Measurements from ENCODE around the gene CLCNKA. TPM values are rescaled to one million over a fixed set of nuclear protein-coding genes. Genes with fewer than 3 reads are reported as not detected.
A peak's percentile ranks its signal among the peaks of the same experiment; 100 is the strongest.

The CLCNKA gene
- total RNA-seq, 1 donor, result not detected

DNA sequence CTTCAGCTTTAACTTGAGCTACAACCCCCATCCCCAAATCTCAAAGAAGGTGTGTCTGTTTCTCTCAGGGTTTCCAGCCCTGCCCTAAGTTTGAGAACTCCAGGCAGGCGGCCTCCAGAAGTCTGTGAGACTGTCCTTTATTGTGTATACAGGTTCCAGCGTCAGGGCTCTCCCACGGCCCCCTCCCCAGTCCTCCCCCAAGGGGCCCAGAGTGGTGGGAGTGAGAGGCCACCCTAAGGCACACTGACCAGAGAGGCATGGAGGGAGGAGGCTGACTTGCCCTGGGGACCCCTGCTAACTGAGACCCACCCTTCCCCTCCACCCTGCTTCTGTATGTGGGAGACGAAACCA is 8.0 kb upstream of the CLCNKA start:
- DNase-seq (ENCODE audit: low read depth), result no peak
- no peak overlapping the region for H3K4me3 ChIP-seq (ENCODE audit: low read depth, low read length)
- no peak for TF ChIP-seq CTCF (IDR thresholded peaks at IDR 0.05; ENCODE audit: insufficient read depth, low read depth, low read length)

- H3K4me3 ChIP-seq (ENCODE audit: low read depth, low read length), result no peak overlapping the region
- no peak for TF ChIP-seq CTCF (IDR thresholded peaks at IDR 0.05; ENCODE audit: insufficient read depth, low read depth, low read length)
- DNase-seq (ENCODE audit: low read depth), result peak; percentile 44
Observed at GRCh38 chr1:16014509-16015482, 7.0 kb upstream of the CLCNKA start.

- H3K4me3 ChIP-seq (ENCODE audit: low read depth, low read length), result no peak overlapping the region
- DNase-seq (ENCODE audit: low read depth), result no peak
- no peak for TF ChIP-seq CTCF (IDR thresholded peaks at IDR 0.05; ENCODE audit: insufficient read depth, low read depth, low read length)
Observed at GRCh38 chr1:16015491-16015890, 6.3 kb upstream of the CLCNKA start.

- no peak for TF ChIP-seq CTCF (IDR thresholded peaks at IDR 0.05; ENCODE audit: insufficient read depth, low read depth, low read length)
- H3K4me3 ChIP-seq (ENCODE audit: low read depth, low read length), result no peak overlapping the region
- no peak for DNase-seq (ENCODE audit: low read depth)
Observed at GRCh38 chr1:16015960-16016901, 5.6 kb upstream of the CLCNKA start.

- no peak overlapping the region for H3K4me3 ChIP-seq (ENCODE audit: low read depth, low read length)
- DNase-seq (ENCODE audit: low read depth), result no peak
- TF ChIP-seq CTCF (IDR thresholded peaks at IDR 0.05; ENCODE audit: insufficient read depth, low read depth, low read length), result no peak
Observed at GRCh38 chr1:16017076-16017460, 4.8 kb upstream of the CLCNKA start.

DNA sequence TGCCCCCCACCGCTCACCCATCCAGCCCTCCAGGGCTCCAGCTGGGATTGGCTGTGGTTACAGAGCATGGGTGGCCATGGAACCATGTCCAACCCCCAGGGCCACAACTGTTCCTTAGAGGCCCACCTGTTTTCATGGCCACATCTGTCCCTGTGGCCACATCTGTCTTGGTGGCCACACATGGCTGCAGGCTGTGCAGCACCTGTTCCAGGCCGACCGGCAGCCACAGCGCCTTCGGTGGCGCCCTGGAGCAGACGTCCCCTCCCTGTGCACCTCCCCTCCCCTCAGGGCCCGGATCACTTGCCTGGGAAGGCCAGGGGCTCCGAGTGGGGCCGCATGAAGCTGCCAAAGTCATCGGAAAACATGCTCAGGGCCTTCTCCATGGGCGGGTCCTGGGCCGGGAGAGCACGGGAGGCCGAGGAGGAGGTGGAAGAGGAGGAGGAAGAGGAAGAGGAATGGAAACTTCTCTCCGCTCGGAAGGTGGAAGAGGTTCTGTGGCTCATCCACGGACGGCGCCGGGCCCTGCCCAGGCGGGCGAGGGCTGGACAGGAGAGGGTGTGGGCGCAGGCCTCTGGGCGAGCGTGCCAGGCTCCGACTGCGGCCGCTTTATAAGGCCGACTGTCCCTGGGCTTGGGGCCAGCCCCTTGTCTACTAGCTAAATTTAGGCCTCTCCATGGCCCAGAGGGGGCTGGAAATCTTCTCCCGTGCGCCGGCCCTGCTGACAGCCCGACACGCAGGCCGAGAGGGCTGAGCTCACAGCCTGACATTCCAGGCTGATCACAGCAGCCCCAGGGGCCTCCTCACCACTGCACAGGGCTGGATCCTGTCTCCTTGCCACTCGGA is 4.2 kb upstream of the CLCNKA start, which contains the start of gene HSPB7:
HSPB7 (minus strand) TSS at position 583 of the 843 bp plus-strand sequence; CDS start at position 503, 80 bp downstream.
- DNase-seq (ENCODE audit: low read depth), result peak; percentile 84
- H3K4me3 ChIP-seq (ENCODE audit: low read depth, low read length), result no peak within 1 kb of the TSS
- TF ChIP-seq CTCF (IDR thresholded peaks at IDR 0.05; ENCODE audit: insufficient read depth, low read depth, low read length), result no peak
